Kidney glomerular epithelial cell (primary cell): Measurements from ENCODE around the gene GDF9.

Source experiments
- DNase-seq: peaks from one replicate; lab custom pipeline; 2025; lab: John Stamatoyannopoulos, UW

GDF9 gene

GRCh38 chr5:132866342-132867045 is at the start of gene GDF9, which contains the start of gene UQCRQ:
Gene GDF9, minus strand, starts transcription at chr5:132866469. Its CDS starts 1,936 bp downstream, at chr5:132864533.
Gene UQCRQ, plus strand, starts transcription at chr5:132866642. Its CDS starts 240 bp downstream, at chr5:132866882.
- peak; percentile 100 for DNase-seq

GRCh38 chr5:132915681-132916080 is 49.4 kb upstream of the GDF9 start:
- no peak for DNase-seq

DNA sequence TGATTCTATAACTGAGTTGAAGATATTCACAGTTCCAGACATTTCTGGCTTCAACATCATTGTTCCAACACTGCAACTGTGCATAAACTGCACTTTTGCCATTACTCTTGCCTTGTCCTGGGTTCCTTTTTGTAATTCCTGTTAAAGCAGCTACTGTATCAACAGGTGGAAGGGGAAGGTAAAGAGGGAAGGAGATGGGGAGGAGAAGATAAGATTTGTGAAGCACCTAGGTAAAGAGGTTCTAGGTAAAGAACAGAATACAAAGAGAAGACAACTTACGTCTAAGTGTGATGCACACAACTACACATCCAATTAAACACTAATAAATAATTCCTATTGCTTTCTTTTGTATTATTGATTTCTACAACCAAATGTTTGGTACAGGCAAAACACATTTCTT is 43.4 kb upstream of the GDF9 start:
- no peak for DNase-seq

- DNase-seq = no peak
Measured at GRCh38 chr5:132907161-132907560, 40.9 kb upstream of the GDF9 start.

DNA sequence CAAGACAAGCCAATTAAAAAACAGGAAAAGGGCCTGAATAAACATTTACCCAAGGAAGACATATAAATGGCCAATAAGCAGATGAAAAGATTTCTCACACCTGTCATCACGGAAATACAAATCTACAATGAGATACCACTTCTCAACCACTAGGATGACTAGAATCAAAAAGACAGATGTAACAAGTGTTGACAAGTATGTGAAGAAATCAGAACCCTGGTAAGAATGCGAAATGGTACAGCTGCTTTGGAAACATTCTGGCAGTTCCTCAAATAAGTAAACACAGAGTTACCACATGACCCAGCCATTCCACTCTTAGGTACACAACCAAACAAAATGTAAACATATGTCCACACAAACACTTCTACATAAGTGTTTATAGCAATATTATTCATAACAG is 39.7 kb upstream of the GDF9 start:
- DNase-seq = no peak

DNA sequence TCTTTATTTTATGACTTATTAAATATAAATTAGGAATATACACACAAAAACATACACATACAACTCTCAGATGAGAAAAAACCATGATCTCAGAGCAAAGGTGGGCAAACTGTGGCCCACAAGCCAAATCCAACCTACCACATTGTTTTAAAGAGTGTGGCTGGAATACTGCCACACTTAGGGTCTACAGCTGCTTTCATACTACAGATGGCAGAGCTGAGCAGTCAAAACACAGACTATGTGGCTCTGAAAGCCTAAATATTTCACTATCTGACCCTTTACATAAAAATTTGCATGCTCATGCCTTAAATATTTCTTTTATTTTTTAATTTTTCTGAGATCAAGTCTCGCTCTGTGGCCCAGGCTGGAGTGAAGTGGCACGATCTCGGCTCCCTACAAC is 35.5 kb upstream of the GDF9 start:
- no peak for DNase-seq

DNA sequence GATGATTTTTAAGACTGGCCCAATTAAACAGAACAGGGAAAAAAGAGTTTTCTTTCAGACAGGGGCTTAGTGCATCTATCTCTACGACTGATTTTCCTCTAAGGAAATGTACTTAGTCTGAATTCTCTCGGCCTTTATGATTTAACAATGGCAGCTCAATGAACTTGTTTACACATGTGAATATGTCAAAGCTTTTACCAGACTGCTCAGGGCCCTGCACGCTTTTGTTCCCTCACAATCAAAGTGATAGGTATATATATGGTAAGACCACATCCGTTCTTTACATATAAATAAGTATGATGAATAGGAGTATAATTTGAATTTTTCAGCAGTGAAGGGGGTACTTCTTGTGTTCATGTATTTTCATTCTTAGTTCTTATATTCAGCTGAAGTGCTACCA is 34.8 kb upstream of the GDF9 start:
- no peak for DNase-seq

DNA sequence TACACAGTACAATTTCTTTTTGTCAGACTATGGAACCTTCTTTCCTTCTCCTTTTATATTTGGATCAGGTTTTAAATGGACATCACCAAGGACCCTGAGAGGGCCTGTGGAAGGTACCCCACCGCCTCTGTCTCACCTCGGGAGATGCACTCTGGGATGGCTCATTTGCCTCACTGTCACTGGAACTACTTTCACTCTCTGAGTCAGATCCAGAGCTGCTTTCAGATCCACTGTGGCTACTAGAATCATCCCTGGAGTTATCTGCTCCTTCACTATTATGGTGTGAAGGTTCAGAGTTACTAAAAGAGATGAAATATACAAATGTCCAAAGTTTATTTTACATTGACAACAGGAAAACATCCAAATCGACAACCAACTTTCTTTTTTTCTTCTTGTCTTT is 31.8 kb upstream of the GDF9 start:
- no peak for DNase-seq

- no peak for DNase-seq
Measured at GRCh38 chr5:132896685-132897084, 30.4 kb upstream of the GDF9 start.

DNA sequence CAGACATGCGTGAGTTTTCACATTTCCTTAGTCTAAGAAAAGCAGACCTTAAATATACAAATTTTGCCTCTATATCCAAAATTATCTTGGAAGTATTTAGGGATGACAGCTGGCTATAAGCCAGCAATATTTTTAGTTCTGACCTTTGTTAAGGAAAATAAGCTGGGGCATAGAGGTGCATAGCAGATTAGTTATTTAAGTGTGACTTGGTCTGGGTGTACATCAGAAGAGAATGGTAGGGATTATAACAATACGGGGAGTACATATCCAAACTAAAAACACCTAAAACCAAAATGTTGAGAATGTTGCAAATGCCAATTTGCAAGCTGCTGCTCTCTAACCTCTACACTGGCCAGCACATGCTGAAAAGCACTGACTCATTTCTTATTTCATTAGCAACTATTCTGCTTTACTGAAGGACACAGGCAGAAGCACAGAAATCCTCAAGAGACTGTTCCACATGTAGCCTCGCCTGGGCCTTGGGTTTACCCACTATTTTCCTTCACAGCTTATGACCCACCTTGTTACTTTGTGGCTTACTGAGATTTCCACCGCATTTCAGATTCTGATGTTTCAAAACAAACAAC is 29.5 kb upstream of the GDF9 start:
- DNase-seq = no peak

DNA sequence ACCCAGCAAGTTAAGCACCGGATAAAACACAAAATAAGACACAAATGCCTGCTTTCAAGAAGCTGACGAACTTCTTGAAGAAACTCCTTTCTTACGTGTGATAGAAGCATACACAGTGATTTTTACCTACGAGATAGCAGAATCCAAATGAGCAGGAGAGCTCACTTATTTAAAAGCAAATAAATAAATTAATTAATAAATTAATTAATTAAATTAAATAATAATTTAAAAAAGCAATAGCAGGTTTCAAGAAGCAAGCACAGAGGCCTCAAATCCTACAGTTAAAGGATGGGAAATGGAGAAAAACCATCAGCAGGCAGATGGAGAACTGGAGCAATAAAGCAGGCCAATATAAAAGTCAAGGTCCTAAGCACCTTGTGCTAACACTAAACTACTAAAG is 24.5 kb upstream of the GDF9 start:
- DNase-seq = no peak

DNA sequence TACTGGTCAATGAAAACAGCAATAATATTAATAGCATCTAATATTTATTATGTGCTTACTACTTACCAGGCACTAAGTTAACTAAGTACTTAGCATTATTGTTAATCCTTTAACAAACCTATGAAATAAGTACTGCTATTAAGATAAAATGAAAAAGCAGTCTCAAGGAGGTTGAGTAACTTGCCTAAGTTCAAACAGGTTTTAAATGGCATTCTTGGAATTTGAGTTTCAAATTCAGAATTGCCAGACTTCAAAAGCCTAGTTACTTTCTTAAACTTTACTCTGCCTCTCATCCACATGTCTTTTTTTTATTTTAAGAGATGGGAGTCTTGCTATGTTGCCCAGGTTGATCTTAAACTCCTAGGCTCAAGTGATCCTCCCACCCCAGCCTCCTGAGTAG is 23.2 kb upstream of the GDF9 start:
- DNase-seq = no peak

- no peak for DNase-seq
Measured at GRCh38 chr5:132887283-132887682, 21.0 kb upstream of the GDF9 start.

- DNase-seq = no peak
Measured at GRCh38 chr5:132886064-132886823, 20.0 kb upstream of the GDF9 start.

- DNase-seq = no peak
Measured at GRCh38 chr5:132884548-132884947, 18.3 kb upstream of the GDF9 start.

DNA sequence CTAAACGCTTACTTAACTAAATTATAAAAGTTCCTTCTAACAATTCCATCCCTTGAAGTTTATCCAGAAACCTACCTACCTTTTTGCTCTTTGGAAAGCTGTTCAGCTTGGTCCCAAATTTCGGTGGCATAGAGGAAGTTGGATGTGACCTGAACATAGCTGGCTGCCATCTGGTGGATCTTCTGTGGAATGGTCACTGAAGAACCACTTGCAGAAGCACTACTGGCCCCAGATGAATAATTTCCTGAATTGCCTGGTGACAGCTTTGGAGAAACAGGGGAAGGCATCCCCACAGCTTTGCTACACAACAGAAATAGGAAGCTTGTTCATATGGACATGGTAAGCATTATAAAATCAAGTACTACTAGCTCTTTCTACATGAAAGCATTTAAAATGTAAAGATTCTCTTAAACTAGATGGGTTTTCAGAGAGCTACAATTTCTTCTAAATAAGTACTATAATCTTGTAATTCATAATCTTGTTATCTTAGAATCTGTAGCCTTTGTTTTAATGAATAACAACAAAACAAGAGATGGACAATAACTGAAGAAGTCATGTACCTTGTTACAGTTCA is 17.1 kb upstream of the GDF9 start:
- DNase-seq = peak; percentile 71

GRCh38 chr5:132877938-132878337 is 11.7 kb upstream of the GDF9 start:
- no peak for DNase-seq

DNA sequence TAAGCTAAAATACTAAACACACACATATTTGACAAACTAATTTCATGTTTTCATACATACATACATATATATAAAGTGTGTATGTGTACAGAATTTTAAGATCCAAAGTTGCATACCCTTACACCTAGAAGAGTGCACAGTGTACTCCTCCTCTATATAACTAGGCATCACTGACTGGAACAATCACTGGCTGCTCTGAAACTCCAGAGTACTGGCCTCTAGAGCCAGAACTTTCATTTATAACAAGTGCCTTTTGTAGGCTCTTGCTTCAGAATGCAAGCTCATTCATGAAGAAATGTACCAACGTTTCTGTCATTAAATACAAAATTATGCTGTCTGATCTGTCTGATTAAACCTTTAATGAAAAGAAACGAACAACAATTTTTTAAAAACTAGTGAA is 11.2 kb upstream of the GDF9 start:
- DNase-seq = no peak

GRCh38 chr5:132876020-132876759 is 9.9 kb upstream of the GDF9 start:
- DNase-seq = no peak

GRCh38 chr5:132873930-132874271 is 7.6 kb upstream of the GDF9 start:
- no peak for DNase-seq

- DNase-seq = no peak
Measured at GRCh38 chr5:132873119-132873929, 7.1 kb upstream of the GDF9 start, which contains the start of gene LEAP2. Gene LEAP2, plus strand, starts transcription at chr5:132873668. Its CDS starts 27 bp downstream, at chr5:132873695.
